ENCODE data around the gene SNU13.
"Not testable (repeated sequence)": the region's sequence is repeated elsewhere in the genome, so short reads cannot be mapped to it uniquely, and the experiment has no call there.

The SNU13 gene

GRCh38 chr22:41688365-41689211 is at the start of gene SNU13:
SNU13 (minus strand) TSS chr22:41688867; CDS start chr22:41688796, 71 bp downstream.
- DNase-seq: peak; percentile 84 to 91 (median 84)

- DNase-seq: not testable (repeated sequence)
Observed at GRCh38 chr22:41733241-41733640, 44.6 kb upstream of the SNU13 start.

GRCh38 chr22:41732096-41732772 is 43.6 kb upstream of the SNU13 start:
- DNase-seq: no peak

- no peak for DNase-seq
Observed at GRCh38 chr22:41731609-41732008, 42.9 kb upstream of the SNU13 start.

- no peak for DNase-seq
Observed at GRCh38 chr22:41725510-41726110, 36.9 kb upstream of the SNU13 start.

- no peak for DNase-seq
Observed at GRCh38 chr22:41722496-41722895, 33.8 kb upstream of the SNU13 start.

GRCh38 chr22:41713004-41713403 is 24.3 kb upstream of the SNU13 start:
- DNase-seq: no peak

- no peak for DNase-seq
Observed at GRCh38 chr22:41709341-41709740, 20.7 kb upstream of the SNU13 start.

- no peak for DNase-seq
Observed at GRCh38 chr22:41702763-41703162, 14.1 kb upstream of the SNU13 start.

GRCh38 chr22:41700108-41700364 is 11.4 kb upstream of the SNU13 start:
- DNase-seq: no peak

GRCh38 chr22:41699264-41700107 is 10.8 kb upstream of the SNU13 start, which contains the start of gene MEI1:
MEI1 (plus strand) TSS chr22:41699503; CDS start chr22:41699539, 36 bp downstream.
- no peak for DNase-seq

- DNase-seq: peak; percentile 58 to 80 (median 71)
Observed at GRCh38 chr22:41697126-41697775, 8.6 kb upstream of the SNU13 start.

- peak in 1 of 3 experiments; percentile 19 for DNase-seq
Observed at GRCh38 chr22:41696703-41697102, 8.0 kb upstream of the SNU13 start.

- DNase-seq: no peak
Observed at GRCh38 chr22:41695211-41695610, 6.5 kb upstream of the SNU13 start.

- DNase-seq: no peak
Observed at GRCh38 chr22:41690476-41690875, 1.8 kb upstream of the SNU13 start.

GRCh38 chr22:41687901-41688364 is 734 bp downstream of the SNU13 start:
- DNase-seq: peak in 2 of 3 experiments; percentile 23 to 52

GRCh38 chr22:41686890-41687289 is 1.8 kb downstream of the SNU13 start:
- not testable (repeated sequence) for DNase-seq

GRCh38 chr22:41684194-41684593 is 4.5 kb downstream of the SNU13 start:
- no peak for DNase-seq

- no peak for DNase-seq
Observed at GRCh38 chr22:41683616-41684015, 5.1 kb downstream of the SNU13 start.

GRCh38 chr22:41683052-41683451 is 5.6 kb downstream of the SNU13 start:
- DNase-seq: no peak

- no peak for DNase-seq
Observed at GRCh38 chr22:41682033-41682807, 6.4 kb downstream of the SNU13 start.
